ENCODE results near the gene KAZN.

GRCh38 chr1:14851760-14852159 is 253.3 kb downstream of the KAZN start:
- no peak for TF ChIP-seq CTCF (IDR thresholded peaks at IDR 0.05; ENCODE audit: low read length)
- no peak for TF ChIP-seq EZH2 (optimal IDR thresholded peaks at IDR 0.05; ENCODE audit: low read depth, low read length)
- no peak for TF ChIP-seq EZH2phosphoT487 (IDR thresholded peaks at IDR 0.05; ENCODE audit: low read length)

Data from MM.1S (cell line).